Measurements from ENCODE around the gene LECT2.
A peak's percentile ranks its signal among the peaks of the same experiment; 100 is the strongest.

LECT2 gene

DNA sequence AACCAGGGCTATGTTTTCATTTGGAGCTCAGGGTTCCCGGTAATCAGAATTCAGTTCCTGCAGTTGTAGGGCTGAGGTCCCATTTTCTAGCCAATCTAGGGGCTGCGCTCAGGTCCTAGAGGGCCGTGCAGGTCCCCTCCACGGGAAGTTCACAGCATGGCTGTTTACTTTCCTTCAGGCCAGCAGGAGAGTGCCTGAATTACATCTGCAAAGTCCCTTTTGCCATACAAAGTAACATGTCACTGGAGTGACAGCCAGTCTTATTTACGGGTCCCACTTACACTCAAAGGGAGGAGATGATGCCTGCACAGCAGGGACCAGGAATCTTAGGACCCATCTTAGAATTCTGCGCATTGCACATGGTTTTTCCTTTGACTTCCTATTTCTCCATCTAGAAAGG, 44.1 kb upstream of the LECT2 start:
- TF ChIP-seq CTCF (IDR thresholded peaks at IDR 0.05; ENCODE audit: low read depth, low read length): no peak
- H3K4me3 ChIP-seq (replicated peaks in 1 of 2; ENCODE audit: low read depth in 2 of 2, low read length in 2 of 2): no peak overlapping the region
- DNase-seq (ENCODE audit: low read depth in 2 of 2): no peak

GRCh38 chr5:135997673-135998335, 43.0 kb upstream of the LECT2 start:
- no peak for TF ChIP-seq CTCF (IDR thresholded peaks at IDR 0.05; ENCODE audit: low read depth, low read length)
- no peak for DNase-seq (ENCODE audit: low read depth in 2 of 2)

GRCh38 chr5:135996611-135997010, 41.8 kb upstream of the LECT2 start:
- H3K4me3 ChIP-seq (replicated peaks in 1 of 2; ENCODE audit: low read depth in 2 of 2, low read length in 2 of 2): no peak overlapping the region
- TF ChIP-seq CTCF (IDR thresholded peaks at IDR 0.05; ENCODE audit: low read depth, low read length): no peak
- peak in 1 of 2 donors; percentile 45 for DNase-seq (ENCODE audit: low read depth in 2 of 2)

More at GRCh38 chr5:135997673-135998335, 43.0 kb upstream of the LECT2 start:
- no peak overlapping the region for H3K4me3 ChIP-seq (replicated peaks in 1 of 2; ENCODE audit: low read depth in 2 of 2, low read length in 2 of 2)

DNA sequence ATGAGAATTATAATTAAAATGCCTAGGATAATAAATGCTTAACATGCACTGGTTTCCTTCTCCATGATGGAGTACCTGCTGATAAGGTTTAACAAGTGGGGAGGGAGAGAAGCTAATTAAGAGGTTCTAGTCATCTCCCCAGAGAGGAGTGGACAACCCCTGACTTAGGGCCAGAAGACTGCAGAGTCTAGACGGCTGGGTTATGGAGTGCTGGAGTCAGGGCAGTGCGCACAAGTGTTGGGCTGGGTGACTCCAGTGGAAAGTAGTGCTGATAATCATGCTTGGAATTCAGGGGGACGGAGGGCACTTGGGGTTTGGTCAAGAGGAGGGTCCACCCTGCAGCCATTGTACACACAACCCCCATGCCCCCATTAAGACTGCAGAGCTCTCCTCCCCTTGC, 41.2 kb upstream of the LECT2 start:
- DNase-seq (ENCODE audit: low read depth in 2 of 2): no peak
- TF ChIP-seq CTCF (IDR thresholded peaks at IDR 0.05; ENCODE audit: low read depth, low read length): no peak
- H3K4me3 ChIP-seq (replicated peaks in 1 of 2; ENCODE audit: low read depth in 2 of 2, low read length in 2 of 2): no peak overlapping the region

- peak; percentile 48 to 85 for DNase-seq (ENCODE audit: low read depth in 2 of 2)
- TF ChIP-seq CTCF (IDR thresholded peaks at IDR 0.05; ENCODE audit: low read depth, low read length): no peak
- no peak overlapping the region for H3K4me3 ChIP-seq (replicated peaks in 1 of 2; ENCODE audit: low read depth in 2 of 2, low read length in 2 of 2)
These were observed 39.3 kb upstream of the LECT2 start for GRCh38 chr5:135993880-135994636.

DNA sequence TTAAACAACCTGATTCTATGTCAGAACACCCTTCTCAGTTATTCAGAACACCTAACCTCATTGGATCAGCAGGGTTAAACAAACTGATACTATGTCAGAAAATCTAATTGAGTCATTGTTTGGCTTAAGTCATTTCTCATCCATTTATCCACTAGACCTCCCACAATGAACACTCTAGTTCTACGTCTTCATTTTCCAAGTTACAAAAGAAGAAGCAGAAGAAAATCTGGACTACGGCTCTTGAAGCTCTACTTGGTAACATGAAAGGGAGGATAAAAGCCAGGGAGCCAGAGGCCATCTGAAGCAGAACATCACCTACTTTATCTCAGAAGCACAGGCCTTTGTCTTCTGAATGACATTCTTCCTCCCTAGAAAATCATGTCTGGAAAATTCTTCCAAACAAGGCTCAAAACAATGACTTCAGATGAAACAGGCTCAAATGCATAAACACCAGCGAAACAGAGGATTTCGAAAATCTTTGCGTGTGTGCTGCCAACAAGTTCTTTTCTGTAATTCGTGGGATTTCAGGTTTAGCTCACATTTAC, 38.6 kb upstream of the LECT2 start:
- DNase-seq (ENCODE audit: low read depth in 2 of 2): peak; percentile 67 to 75
- no peak for TF ChIP-seq CTCF (IDR thresholded peaks at IDR 0.05; ENCODE audit: low read depth, low read length)
- no peak overlapping the region for H3K4me3 ChIP-seq (replicated peaks in 1 of 2; ENCODE audit: low read depth in 2 of 2, low read length in 2 of 2)
